GM23248 (cell line): ENCODE results near the gene METTL27. TPM values are rescaled to one million over a fixed set of nuclear protein-coding genes. Genes with fewer than 3 reads are reported as not detected.

Experiments used
- DNase-seq: peaks from one replicate; pipeline ENCODE4 v3.0.0-alpha.2; 2015
- H2AFZ ChIP-seq: fragments of 200-600 bp; sonication (generic); 2 replicates; pipeline ENCODE4 v1.6.1; 2016; ENCODE audit warnings: antibody characterized with exemption
- H3F3A ChIP-seq: fragments of 200-600 bp; sonication (generic); 2 replicates; pipeline ENCODE4 v1.6.1; 2016; ENCODE audit warnings: mild to moderate bottlenecking, antibody characterized with exemption, mixed run types; ENCODE audit not compliant: insufficient read depth
- H3K27ac ChIP-seq: fragments of 200-600 bp; sonication (generic); 2 replicates; pipeline ENCODE4 v1.5.1; 2016; ENCODE audit warnings: mild to moderate bottlenecking
- H3K27me3 ChIP-seq: fragments of 200-600 bp; sonication (generic); replicated peaks from 2 replicates; pipeline ENCODE4 v1.6.1; 2016; ENCODE audit warnings: mild to moderate bottlenecking; ENCODE audit not compliant: insufficient read depth
- H3K36me3 ChIP-seq: fragments of 200-600 bp; sonication (generic); 2 replicates; pipeline ENCODE4 v1.6.1; 2016; ENCODE audit warnings: low read depth, mild to moderate bottlenecking
- H3K4me1 ChIP-seq: fragments of 200-600 bp; sonication (generic); 2 replicates; pipeline ENCODE4 v1.6.1; 2016; ENCODE audit warnings: mild to moderate bottlenecking; ENCODE audit not compliant: insufficient read depth
- H3K4me2 ChIP-seq: fragments of 200-600 bp; sonication (generic); one replicate; pipeline ENCODE4 v1.6.1; 2016; ENCODE audit warnings: mild to moderate bottlenecking; ENCODE audit not compliant: unreplicated experiment
- H3K4me3 ChIP-seq: fragments of 200-600 bp; sonication (generic); 2 replicates; pipeline ENCODE4 v1.5.1; 2016; ENCODE audit warnings: mild to moderate bottlenecking
- H3K79me2 ChIP-seq: fragments of 200-600 bp; sonication (generic); 2 replicates; pipeline ENCODE4 v1.6.1; 2016; ENCODE audit warnings: mild to moderate bottlenecking; ENCODE audit not compliant: insufficient read depth
- H3K9ac ChIP-seq: fragments of 200-600 bp; sonication (generic); 2 replicates; pipeline ENCODE4 v1.6.1; 2016; ENCODE audit warnings: mild to moderate bottlenecking
- H3K9me2 ChIP-seq: fragments of 200-600 bp; sonication (generic); 2 replicates; pipeline ENCODE4 v1.6.1; 2016; ENCODE audit warnings: mixed run types, mild to moderate bottlenecking, moderate library complexity; ENCODE audit not compliant: insufficient read depth
- H3K9me3 ChIP-seq: fragments of 200-600 bp; sonication (generic); one replicate; pipeline ENCODE4 v1.6.1; 2017; ENCODE audit warnings: low read depth
- H4K20me1 ChIP-seq: fragments of 200-600 bp; sonication (generic); 2 replicates; pipeline ENCODE4 v1.6.0; 2016; ENCODE audit not compliant: insufficient read depth
- EZH2 ChIP-seq: fragments of 200-600 bp; sonication (generic); IDR thresholded peaks from 2 replicates; pipeline ENCODE4 v1.6.1; 2018; ENCODE audit warnings: antibody characterized with exemption, mild to moderate bottlenecking; ENCODE audit not compliant: insufficient read depth, poor library complexity, severe bottlenecking
- EZH2phosphoT487 ChIP-seq: fragments of 200-600 bp; sonication (generic); IDR thresholded peaks from 2 replicates; pipeline ENCODE4 v1.6.1; 2018; ENCODE audit warnings: antibody characterized with exemption, moderate library complexity, mild to moderate bottlenecking, low read depth; ENCODE audit not compliant: insufficient read depth
- WGBS, 2 experiments: methylation state at CpG; one replicate each; pipeline ENCODE4 v1.1.6; 2015 to 2017; ENCODE audit warnings: low lambda C conversion rate in 2 of 2, low coverage in 1 of 2; ENCODE audit errors: missing lambda C conversion rate in 2 of 2; 5-methylcytosine and 5-hydroxymethylcytosine counted together
- in situ Hi-C: fragments of 300-500 bp; cut with MboI; formaldehyde crosslinking; loops from 2 replicates; pipeline ENCODE4 v1.15.0; 2020
- polyA plus RNA-seq: library from polyadenylated mRNA; unstranded; fragments of >200 nt; fragmentation: Nextera tagmentation; extraction: Ambion mirVana; gene quantifications from 2 replicates; pipeline ENCODE4 v1.2.1, GENCODE V29; 2016
- total RNA-seq: library from RNA; depleted of rRNA; stranded (reverse); fragments of >200 nt; shearing (Covaris generic); gene quantifications from 2 replicates; pipeline ENCODE4 v1.2.3, GENCODE V29; 2014

Gene METTL27
- total and polyA plus RNA-seq, 2 experiments from 2014 or later, result 5.3 to 6.5 TPM

GRCh38 chr7:73856941-73857340, 14.6 kb upstream of the METTL27 start:
- Histone ChIP-seq H3K27ac (no peak overlapping the region), H2AFZ (no peak overlapping the region), H3K79me2 (no peaks in the 10 kb centered on the region), H3K9ac (no peak overlapping the region), H3K36me3 (no peaks in the 10 kb centered on the region), H4K20me1 (no peaks in the 10 kb centered on the region), H3K27me3 (no peaks in the 10 kb centered on the region), H3K9me2 (no peaks in the 10 kb centered on the region), H3K9me3 (no peaks in the 10 kb centered on the region), H3F3A (no peaks in the 10 kb centered on the region), H3K4me3 (no peak overlapping the region), H3K4me2 (no peak overlapping the region), H3K4me1 (peaks cover 5% of the 10 kb centered on the region)
- DNase-seq, result no peak
- in situ Hi-C loops, result loop anchor here (25.0 kb wide), 2 partner anchors 245 to 530 kb away; partner anchors contain the start of gene MLXIPL
- WGBS, 2 experiments, result 70 to 72% methylated on average over 3 of the region's 3 CpGs
- TF ChIP-seq EZH2phosphoT487 (no peak), EZH2 (no peak)

GRCh38 chr7:73852500-73852899, 10.2 kb upstream of the METTL27 start:
- Histone ChIP-seq H3K4me1 (peaks cover 41% of the 10 kb centered on the region), H3K9me2 (no peaks in the 10 kb centered on the region), H4K20me1 (no peaks in the 10 kb centered on the region), H2AFZ (no peak overlapping the region), H3F3A (peaks cover 21% of the 10 kb centered on the region), H3K27ac (peak overlapping the region; percentile 99; the same call in 1 of the 2 replicates), H3K9me3 (no peaks in the 10 kb centered on the region), H3K79me2 (no peaks in the 10 kb centered on the region), H3K36me3 (no peaks in the 10 kb centered on the region), H3K4me2 (no peak overlapping the region), H3K4me3 (no peak overlapping the region), H3K9ac (no peak overlapping the region), H3K27me3 (no peaks in the 10 kb centered on the region)
- no peak for DNase-seq
- TF ChIP-seq EZH2, result no peak
- TF ChIP-seq EZH2phosphoT487, result no peak
- 82 to 88% methylated on average over 5 of the region's 5 CpGs for WGBS, 2 experiments
- in situ Hi-C loops, result loop anchor here (25.0 kb wide), 2 partner anchors 240 to 535 kb away; partner anchors contain the start of gene MLXIPL

- H2AFZ ChIP-seq, result no peak overlapping the region
- peaks cover 41% of the 10 kb centered on the region for H3K4me1 ChIP-seq
- H4K20me1 ChIP-seq, result no peaks in the 10 kb centered on the region
- H3K9ac ChIP-seq, result peak overlapping the region; percentile 86
- H3K36me3 ChIP-seq, result no peaks in the 10 kb centered on the region
- peaks cover 21% of the 10 kb centered on the region for H3F3A ChIP-seq
- in situ Hi-C loops, result loop anchor here (25.0 kb wide), 2 partner anchors 239 to 536 kb away; partner anchors contain the start of gene MLXIPL
- peak overlapping the region; percentile 99 for H3K27ac ChIP-seq
- peak; percentile 97 for DNase-seq
- H3K4me2 ChIP-seq, result peak overlapping the region; percentile 74
- peak overlapping the region; percentile 38 for H3K4me3 ChIP-seq
- H3K9me3 ChIP-seq, result no peaks in the 10 kb centered on the region
- no peaks in the 10 kb centered on the region for H3K27me3 ChIP-seq
- TF ChIP-seq EZH2phosphoT487 (no peak), EZH2 (no peak)
- H3K79me2 ChIP-seq, result no peaks in the 10 kb centered on the region
- no peaks in the 10 kb centered on the region for H3K9me2 ChIP-seq
- 8 to 21% methylated on average over 8 of the region's 8 CpGs for WGBS, 2 experiments
These were observed 9.4 kb upstream of the METTL27 start for GRCh38 chr7:73851410-73852338.

- peak overlapping the region; percentile 38 for H3K4me3 ChIP-seq
- no peaks in the 10 kb centered on the region for H3K9me2 ChIP-seq
- peak overlapping the region; percentile 99 for H3K27ac ChIP-seq
- in situ Hi-C loops, result loop anchor here (25.0 kb wide), 2 partner anchors 238 to 537 kb away; partner anchors contain the start of gene MLXIPL
- H3K9ac ChIP-seq, result peak overlapping the region; percentile 86
- peaks cover 25% of the 10 kb centered on the region for H3F3A ChIP-seq
- no peaks in the 10 kb centered on the region for H3K79me2 ChIP-seq
- DNase-seq, result peak; percentile 98
- no peaks in the 10 kb centered on the region for H3K9me3 ChIP-seq
- WGBS, 2 experiments, result 3 to 4% methylated on average over 4 of the region's 4 CpGs
- peaks cover 42% of the 10 kb centered on the region for H3K4me1 ChIP-seq
- H4K20me1 ChIP-seq, result no peaks in the 10 kb centered on the region
- TF ChIP-seq EZH2 (no peak), EZH2phosphoT487 (peak; percentile 73; the same call in 1 of the 2 replicates)
- H3K27me3 ChIP-seq, result no peaks in the 10 kb centered on the region
- H3K4me2 ChIP-seq, result peak overlapping the region; percentile 74
- no peak overlapping the region for H2AFZ ChIP-seq
- H3K36me3 ChIP-seq, result no peaks in the 10 kb centered on the region
These were observed 8.5 kb upstream of the METTL27 start for GRCh38 chr7:73850781-73851207.
